WTC11 (cell line): ENCODE data around the gene ADGRG3. TPM values are rescaled to one million over a fixed set of nuclear protein-coding genes. Genes with fewer than 3 reads are reported as not detected.

Source experiments
- ATAC-seq: fragments of 200-7000 bp; cut with Tn5 transposase; 2 replicates; pipeline ENCODE4 v1.10.0; 2021; ENCODE audit warnings: mild to moderate bottlenecking, moderate library complexity
- CTCF ChIA-PET: fragments of 300-600 bp; sonication (Branson Sonifier 250); formaldehyde crosslinking; loops from one replicate; lab custom pipeline; 2021; ENCODE audit warnings: antibody characterized with exemption; lab: Charles Lee
- POLR2A ChIA-PET: fragments of 350-600 bp; sonication (Branson Sonifier 250); formaldehyde crosslinking; loops from one replicate; lab custom pipeline; 2021; ENCODE audit warnings: antibody characterized with exemption; lab: Charles Lee
- DNase-seq: peaks from one replicate; pipeline ENCODE4 v3.0.0; 2021; ENCODE audit warnings: low spot score
- H3K27ac Mint-ChIP-seq: 2 replicates; pipeline ENCODE4 v1.8.0; 2021; ENCODE audit warnings: mixed read lengths
- H3K27me3 Mint-ChIP-seq: 2 replicates; pipeline ENCODE4 v1.8.0; 2021; ENCODE audit warnings: low read depth, mild to moderate bottlenecking, moderate library complexity, mixed read lengths
- H3K36me3 Mint-ChIP-seq: 2 replicates; pipeline ENCODE4 v1.8.0; 2021; ENCODE audit warnings: mixed read lengths
- H3K4me1 Mint-ChIP-seq: 2 replicates; pipeline ENCODE4 v1.8.0; 2022; ENCODE audit warnings: mixed read lengths
- H3K4me3 Mint-ChIP-seq: 2 replicates; pipeline ENCODE4 v1.8.0; 2021; ENCODE audit warnings: mild to moderate bottlenecking, moderate library complexity, mixed read lengths
- H3K9me3 Mint-ChIP-seq: 2 replicates; pipeline ENCODE4 v1.8.0; 2021; ENCODE audit warnings: mixed read lengths
- ATF1 ChIP-seq: sonication (generic); formaldehyde crosslinking; IDR thresholded peaks from 2 replicates; pipeline ENCODE4 v1.8.1; 2023; ENCODE audit warnings: mild to moderate bottlenecking, moderate library complexity, missing genetic modification reagents
- ETV6 ChIP-seq: sonication (generic); formaldehyde crosslinking; IDR thresholded peaks from 2 replicates; pipeline ENCODE4 v1.8.1; 2022; ENCODE audit warnings: mild to moderate bottlenecking, missing genetic modification reagents
- FOXJ3 ChIP-seq: sonication (generic); formaldehyde crosslinking; IDR thresholded peaks from 2 replicates; pipeline ENCODE4 v1.9.0; 2021; ENCODE audit warnings: missing genetic modification reagents, mild to moderate bottlenecking, borderline replicate concordance
- GRHL2 ChIP-seq: fragments of 250-450 bp; sonication (Bioruptor Pico); IDR thresholded peaks from 2 replicates; pipeline ENCODE4 v1.8.0; 2022; ENCODE audit warnings: mild to moderate bottlenecking, moderate library complexity; ENCODE audit not compliant: insufficient replicate concordance, severe bottlenecking
- NFATC4 ChIP-seq: fragments of 250-450 bp; sonication (Bioruptor Pico); IDR thresholded peaks from 2 replicates; pipeline ENCODE4 v1.9.0; 2021; ENCODE audit warnings: mild to moderate bottlenecking
- NR3C1 ChIP-seq: sonication (generic); formaldehyde crosslinking; conservative IDR thresholded peaks from 2 replicates; pipeline ENCODE4 v1.8.1; 2023; ENCODE audit warnings: low read depth, mild to moderate bottlenecking, missing genetic modification reagents
- ZNF138 ChIP-seq: sonication (generic); formaldehyde crosslinking; conservative IDR thresholded peaks from 2 replicates; pipeline ENCODE4 v1.8.1; 2022; ENCODE audit warnings: mild to moderate bottlenecking, moderate library complexity, missing genetic modification reagents
- total RNA-seq: library from RNA; stranded (reverse); gene quantifications from 3 replicates; pipeline ENCODE4 v1.2.3, GENCODE V29; 2021
- TF ChIP-seq, protein P1 (sequence below): sonication (generic); formaldehyde crosslinking; IDR thresholded peaks from 2 replicates; pipeline ENCODE4 v1.8.1; 2023; ENCODE audit warnings: mild to moderate bottlenecking, missing genetic modification reagents, borderline replicate concordance
- TF ChIP-seq, protein P2 (sequence below): sonication (generic); formaldehyde crosslinking; IDR thresholded peaks from 2 replicates; pipeline ENCODE4 v1.8.1; 2022; ENCODE audit warnings: missing genetic modification reagents, borderline replicate concordance
- TF ChIP-seq, protein P3 (sequence below): sonication (generic); formaldehyde crosslinking; conservative IDR thresholded peaks from 2 replicates; pipeline ENCODE4 v1.8.1; 2022; ENCODE audit warnings: mild to moderate bottlenecking, missing genetic modification reagents
- TF ChIP-seq, protein P4 (sequence below): sonication (generic); formaldehyde crosslinking; IDR thresholded peaks from 2 replicates; pipeline ENCODE4 v1.8.0; 2022; ENCODE audit warnings: mild to moderate bottlenecking, missing genetic modification reagents
- TF ChIP-seq, protein P5 (sequence below): sonication (generic); formaldehyde crosslinking; IDR thresholded peaks from 2 replicates; pipeline ENCODE4 v1.8.1; 2023; ENCODE audit warnings: mild to moderate bottlenecking, missing genetic modification reagents, moderate library complexity
- TF ChIP-seq, protein P6 (sequence below): sonication (generic); formaldehyde crosslinking; IDR thresholded peaks from 2 replicates; pipeline ENCODE4 v1.8.0; 2022; ENCODE audit warnings: missing genetic modification reagents
- TF ChIP-seq, protein P7 (sequence below): sonication (generic); formaldehyde crosslinking; IDR thresholded peaks from 2 replicates; pipeline ENCODE4 v1.8.1; 2023; ENCODE audit warnings: mild to moderate bottlenecking, missing genetic modification reagents
- TF ChIP-seq, protein P8 (sequence below): fragments of 250-450 bp; sonication (Bioruptor Pico); IDR thresholded peaks from 2 replicates; pipeline ENCODE4 v1.8.0; 2021; ENCODE audit warnings: mild to moderate bottlenecking
- TF ChIP-seq, protein P9 (sequence below): sonication (generic); formaldehyde crosslinking; IDR thresholded peaks from 2 replicates; pipeline ENCODE4 v1.8.1; 2022; ENCODE audit warnings: low read depth, mild to moderate bottlenecking, moderate library complexity, missing genetic modification reagents, borderline replicate concordance

The ADGRG3 gene
- total RNA-seq, 1 experiment from 2014 or later: 0.44 TPM

DNA sequence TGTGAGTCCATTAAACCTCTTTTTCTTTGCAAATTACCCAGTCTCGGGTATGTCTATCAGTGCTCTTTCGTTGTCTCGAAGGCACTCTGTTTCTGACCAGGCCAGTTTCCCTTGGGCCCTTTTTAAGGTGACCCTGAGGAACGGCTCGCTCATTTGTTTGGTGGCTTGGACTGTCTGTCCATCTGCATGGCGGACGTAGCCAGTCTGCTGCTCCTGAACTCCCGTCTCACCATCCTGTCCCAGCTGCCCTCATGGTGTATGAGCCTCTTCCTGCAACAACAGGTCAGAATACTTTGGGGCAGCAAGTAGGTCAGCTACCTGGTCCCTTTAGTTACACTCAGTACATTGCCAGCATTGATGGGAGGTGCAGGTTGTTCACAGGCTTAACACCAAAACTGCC, 45.5 kb downstream of the ADGRG3 start:
- H3K4me1 Mint-ChIP-seq: no peaks in the 10 kb centered on the region
- H3K27me3 Mint-ChIP-seq: no peaks in the 10 kb centered on the region
- DNase-seq (no peak), ATAC-seq (no peak)
- no peak overlapping the region for H3K27ac Mint-ChIP-seq
- H3K4me3 Mint-ChIP-seq: no peak overlapping the region
- CTCF ChIA-PET: interaction anchor here (1.0 to 1.1 kb wide), 3 partner anchors 10 to 122 kb away, joined by 3 to 4 read pairs (median 3); no protein-coding TSS in a partner anchor
- no peaks in the 10 kb centered on the region for H3K36me3 Mint-ChIP-seq
- no peak for TF ChIP-seq ZNF138 (CRISPR knock-in tag)
- TF ChIP-seq, protein P1, sequence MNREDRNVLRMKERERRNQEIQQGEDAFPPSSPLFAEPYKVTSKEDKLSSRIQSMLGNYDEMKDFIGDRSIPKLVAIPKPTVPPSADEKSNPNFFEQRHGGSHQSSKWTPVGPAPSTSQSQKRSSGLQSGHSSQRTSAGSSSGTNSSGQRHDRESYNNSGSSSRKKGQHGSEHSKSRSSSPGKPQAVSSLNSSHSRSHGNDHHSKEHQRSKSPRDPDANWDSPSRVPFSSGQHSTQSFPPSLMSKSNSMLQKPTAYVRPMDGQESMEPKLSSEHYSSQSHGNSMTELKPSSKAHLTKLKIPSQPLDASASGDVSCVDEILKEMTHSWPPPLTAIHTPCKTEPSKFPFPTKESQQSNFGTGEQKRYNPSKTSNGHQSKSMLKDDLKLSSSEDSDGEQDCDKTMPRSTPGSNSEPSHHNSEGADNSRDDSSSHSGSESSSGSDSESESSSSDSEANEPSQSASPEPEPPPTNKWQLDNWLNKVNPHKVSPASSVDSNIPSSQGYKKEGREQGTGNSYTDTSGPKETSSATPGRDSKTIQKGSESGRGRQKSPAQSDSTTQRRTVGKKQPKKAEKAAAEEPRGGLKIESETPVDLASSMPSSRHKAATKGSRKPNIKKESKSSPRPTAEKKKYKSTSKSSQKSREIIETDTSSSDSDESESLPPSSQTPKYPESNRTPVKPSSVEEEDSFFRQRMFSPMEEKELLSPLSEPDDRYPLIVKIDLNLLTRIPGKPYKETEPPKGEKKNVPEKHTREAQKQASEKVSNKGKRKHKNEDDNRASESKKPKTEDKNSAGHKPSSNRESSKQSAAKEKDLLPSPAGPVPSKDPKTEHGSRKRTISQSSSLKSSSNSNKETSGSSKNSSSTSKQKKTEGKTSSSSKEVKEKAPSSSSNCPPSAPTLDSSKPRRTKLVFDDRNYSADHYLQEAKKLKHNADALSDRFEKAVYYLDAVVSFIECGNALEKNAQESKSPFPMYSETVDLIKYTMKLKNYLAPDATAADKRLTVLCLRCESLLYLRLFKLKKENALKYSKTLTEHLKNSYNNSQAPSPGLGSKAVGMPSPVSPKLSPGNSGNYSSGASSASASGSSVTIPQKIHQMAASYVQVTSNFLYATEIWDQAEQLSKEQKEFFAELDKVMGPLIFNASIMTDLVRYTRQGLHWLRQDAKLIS (CRISPR knock-in tag): no peak
- no peak for TF ChIP-seq ATF1 (CRISPR knock-in tag)
- no peak for TF ChIP-seq FOXJ3 (CRISPR knock-in tag)
- TF ChIP-seq, protein P2, sequence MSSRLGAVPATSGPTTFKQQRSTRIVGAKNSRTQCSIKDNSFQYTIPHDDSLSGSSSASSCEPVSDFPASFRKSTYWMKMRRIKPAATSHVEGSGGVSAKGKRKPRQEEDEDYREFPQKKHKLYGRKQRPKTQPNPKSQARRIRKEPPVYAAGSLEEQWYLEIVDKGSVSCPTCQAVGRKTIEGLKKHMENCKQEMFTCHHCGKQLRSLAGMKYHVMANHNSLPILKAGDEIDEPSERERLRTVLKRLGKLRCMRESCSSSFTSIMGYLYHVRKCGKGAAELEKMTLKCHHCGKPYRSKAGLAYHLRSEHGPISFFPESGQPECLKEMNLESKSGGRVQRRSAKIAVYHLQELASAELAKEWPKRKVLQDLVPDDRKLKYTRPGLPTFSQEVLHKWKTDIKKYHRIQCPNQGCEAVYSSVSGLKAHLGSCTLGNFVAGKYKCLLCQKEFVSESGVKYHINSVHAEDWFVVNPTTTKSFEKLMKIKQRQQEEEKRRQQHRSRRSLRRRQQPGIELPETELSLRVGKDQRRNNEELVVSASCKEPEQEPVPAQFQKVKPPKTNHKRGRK (CRISPR knock-in tag): no peak
- TF ChIP-seq NFATC4 (CRISPR knock-in tag): no peak
- no peak for TF ChIP-seq GRHL2 (CRISPR knock-in tag)
- no peak for TF ChIP-seq ETV6
- TF ChIP-seq, protein P3, sequence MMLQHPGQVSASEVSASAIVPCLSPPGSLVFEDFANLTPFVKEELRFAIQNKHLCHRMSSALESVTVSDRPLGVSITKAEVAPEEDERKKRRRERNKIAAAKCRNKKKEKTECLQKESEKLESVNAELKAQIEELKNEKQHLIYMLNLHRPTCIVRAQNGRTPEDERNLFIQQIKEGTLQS (CRISPR knock-in tag): no peak
- TF ChIP-seq, protein P4, sequence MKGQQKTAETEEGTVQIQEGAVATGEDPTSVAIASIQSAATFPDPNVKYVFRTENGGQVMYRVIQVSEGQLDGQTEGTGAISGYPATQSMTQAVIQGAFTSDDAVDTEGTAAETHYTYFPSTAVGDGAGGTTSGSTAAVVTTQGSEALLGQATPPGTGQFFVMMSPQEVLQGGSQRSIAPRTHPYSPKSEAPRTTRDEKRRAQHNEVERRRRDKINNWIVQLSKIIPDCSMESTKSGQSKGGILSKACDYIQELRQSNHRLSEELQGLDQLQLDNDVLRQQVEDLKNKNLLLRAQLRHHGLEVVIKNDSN: no peak
- TF ChIP-seq, protein P5, sequence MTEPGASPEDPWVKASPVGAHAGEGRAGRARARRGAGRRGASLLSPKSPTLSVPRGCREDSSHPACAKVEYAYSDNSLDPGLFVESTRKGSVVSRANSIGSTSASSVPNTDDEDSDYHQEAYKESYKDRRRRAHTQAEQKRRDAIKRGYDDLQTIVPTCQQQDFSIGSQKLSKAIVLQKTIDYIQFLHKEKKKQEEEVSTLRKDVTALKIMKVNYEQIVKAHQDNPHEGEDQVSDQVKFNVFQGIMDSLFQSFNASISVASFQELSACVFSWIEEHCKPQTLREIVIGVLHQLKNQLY (CRISPR knock-in tag): no peak
- POLR2A ChIA-PET: no interaction called here
- no peaks in the 10 kb centered on the region for H3K9me3 Mint-ChIP-seq

DNA sequence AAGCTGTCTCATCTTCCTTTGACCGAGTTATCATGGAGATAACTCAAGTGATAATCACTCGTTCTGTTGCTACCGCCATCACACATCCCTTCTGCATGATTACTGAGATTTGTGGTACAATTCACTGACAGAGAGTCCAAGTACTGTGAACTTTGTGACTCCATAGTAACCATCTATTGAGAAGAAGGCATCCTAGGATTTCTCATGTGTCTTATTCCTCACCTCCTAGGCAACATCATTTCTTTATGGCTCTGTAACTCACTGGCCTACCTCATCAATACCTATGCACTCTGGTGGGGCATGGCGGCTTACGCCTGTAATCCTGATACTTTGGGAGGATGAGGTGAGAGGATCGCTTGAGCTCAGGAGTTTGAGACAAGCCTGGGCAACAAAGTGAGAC, 45.9 kb downstream of the ADGRG3 start:
- Mint-ChIP-seq H3K9me3 (no peaks in the 10 kb centered on the region), H3K4me3 (no peak overlapping the region), H3K36me3 (no peaks in the 10 kb centered on the region), H3K27ac (no peak overlapping the region), H3K4me1 (no peaks in the 10 kb centered on the region), H3K27me3 (no peaks in the 10 kb centered on the region)
- DNase-seq: no peak
- ChIA-PET CTCF (interaction anchor here (1.0 to 1.1 kb wide), 2 partner anchors 10 to 123 kb away, joined by 3 read pairs; no protein-coding TSS in a partner anchor), POLR2A (no interaction called here)
- ATAC-seq: no peak
- TF ChIP-seq, protein P6, sequence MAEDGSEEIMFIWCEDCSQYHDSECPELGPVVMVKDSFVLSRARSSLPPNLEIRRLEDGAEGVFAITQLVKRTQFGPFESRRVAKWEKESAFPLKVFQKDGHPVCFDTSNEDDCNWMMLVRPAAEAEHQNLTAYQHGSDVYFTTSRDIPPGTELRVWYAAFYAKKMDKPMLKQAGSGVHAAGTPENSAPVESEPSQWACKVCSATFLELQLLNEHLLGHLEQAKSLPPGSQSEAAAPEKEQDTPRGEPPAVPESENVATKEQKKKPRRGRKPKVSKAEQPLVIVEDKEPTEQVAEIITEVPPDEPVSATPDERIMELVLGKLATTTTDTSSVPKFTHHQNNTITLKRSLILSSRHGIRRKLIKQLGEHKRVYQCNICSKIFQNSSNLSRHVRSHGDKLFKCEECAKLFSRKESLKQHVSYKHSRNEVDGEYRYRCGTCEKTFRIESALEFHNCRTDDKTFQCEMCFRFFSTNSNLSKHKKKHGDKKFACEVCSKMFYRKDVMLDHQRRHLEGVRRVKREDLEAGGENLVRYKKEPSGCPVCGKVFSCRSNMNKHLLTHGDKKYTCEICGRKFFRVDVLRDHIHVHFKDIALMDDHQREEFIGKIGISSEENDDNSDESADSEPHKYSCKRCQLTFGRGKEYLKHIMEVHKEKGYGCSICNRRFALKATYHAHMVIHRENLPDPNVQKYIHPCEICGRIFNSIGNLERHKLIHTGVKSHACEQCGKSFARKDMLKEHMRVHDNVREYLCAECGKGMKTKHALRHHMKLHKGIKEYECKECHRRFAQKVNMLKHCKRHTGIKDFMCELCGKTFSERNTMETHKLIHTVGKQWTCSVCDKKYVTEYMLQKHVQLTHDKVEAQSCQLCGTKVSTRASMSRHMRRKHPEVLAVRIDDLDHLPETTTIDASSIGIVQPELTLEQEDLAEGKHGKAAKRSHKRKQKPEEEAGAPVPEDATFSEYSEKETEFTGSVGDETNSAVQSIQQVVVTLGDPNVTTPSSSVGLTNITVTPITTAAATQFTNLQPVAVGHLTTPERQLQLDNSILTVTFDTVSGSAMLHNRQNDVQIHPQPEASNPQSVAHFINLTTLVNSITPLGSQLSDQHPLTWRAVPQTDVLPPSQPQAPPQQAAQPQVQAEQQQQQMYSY: no peak
- TF ChIP-seq, protein P7, sequence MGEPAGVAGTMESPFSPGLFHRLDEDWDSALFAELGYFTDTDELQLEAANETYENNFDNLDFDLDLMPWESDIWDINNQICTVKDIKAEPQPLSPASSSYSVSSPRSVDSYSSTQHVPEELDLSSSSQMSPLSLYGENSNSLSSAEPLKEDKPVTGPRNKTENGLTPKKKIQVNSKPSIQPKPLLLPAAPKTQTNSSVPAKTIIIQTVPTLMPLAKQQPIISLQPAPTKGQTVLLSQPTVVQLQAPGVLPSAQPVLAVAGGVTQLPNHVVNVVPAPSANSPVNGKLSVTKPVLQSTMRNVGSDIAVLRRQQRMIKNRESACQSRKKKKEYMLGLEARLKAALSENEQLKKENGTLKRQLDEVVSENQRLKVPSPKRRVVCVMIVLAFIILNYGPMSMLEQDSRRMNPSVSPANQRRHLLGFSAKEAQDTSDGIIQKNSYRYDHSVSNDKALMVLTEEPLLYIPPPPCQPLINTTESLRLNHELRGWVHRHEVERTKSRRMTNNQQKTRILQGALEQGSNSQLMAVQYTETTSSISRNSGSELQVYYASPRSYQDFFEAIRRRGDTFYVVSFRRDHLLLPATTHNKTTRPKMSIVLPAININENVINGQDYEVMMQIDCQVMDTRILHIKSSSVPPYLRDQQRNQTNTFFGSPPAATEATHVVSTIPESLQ (CRISPR knock-in tag): no peak
- TF ChIP-seq, protein P8, sequence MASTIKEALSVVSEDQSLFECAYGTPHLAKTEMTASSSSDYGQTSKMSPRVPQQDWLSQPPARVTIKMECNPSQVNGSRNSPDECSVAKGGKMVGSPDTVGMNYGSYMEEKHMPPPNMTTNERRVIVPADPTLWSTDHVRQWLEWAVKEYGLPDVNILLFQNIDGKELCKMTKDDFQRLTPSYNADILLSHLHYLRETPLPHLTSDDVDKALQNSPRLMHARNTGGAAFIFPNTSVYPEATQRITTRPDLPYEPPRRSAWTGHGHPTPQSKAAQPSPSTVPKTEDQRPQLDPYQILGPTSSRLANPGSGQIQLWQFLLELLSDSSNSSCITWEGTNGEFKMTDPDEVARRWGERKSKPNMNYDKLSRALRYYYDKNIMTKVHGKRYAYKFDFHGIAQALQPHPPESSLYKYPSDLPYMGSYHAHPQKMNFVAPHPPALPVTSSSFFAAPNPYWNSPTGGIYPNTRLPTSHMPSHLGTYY (CRISPR knock-in tag): no peak
- TF ChIP-seq, protein P9, sequence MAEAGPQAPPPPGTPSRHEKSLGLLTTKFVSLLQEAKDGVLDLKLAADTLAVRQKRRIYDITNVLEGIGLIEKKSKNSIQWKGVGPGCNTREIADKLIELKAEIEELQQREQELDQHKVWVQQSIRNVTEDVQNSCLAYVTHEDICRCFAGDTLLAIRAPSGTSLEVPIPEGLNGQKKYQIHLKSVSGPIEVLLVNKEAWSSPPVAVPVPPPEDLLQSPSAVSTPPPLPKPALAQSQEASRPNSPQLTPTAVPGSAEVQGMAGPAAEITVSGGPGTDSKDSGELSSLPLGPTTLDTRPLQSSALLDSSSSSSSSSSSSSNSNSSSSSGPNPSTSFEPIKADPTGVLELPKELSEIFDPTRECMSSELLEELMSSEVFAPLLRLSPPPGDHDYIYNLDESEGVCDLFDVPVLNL (CRISPR knock-in tag): no peak
- TF ChIP-seq NFATC4 (CRISPR knock-in tag) (no peak), NR3C1 (no peak)
- TF ChIP-seq, protein P2 (CRISPR knock-in tag): no peak
